Left ventricle myocardium inferior (tissue), 1 donor: ENCODE data around the gene CTNNA2. TPM values are rescaled to one million over a fixed set of nuclear protein-coding genes. Genes with fewer than 3 reads are reported as not detected.

ENCODE experiments used
- DNase-seq: peaks from one replicate; pipeline ENCODE4 v3.0.0-alpha.2; 2020
- H3K27ac ChIP-seq: fragments of 200-600 bp; replicated peaks from 2 replicates; pipeline ENCODE4 v1.8.0; 2021
- H3K27me3 ChIP-seq: fragments of 200-600 bp; 2 replicates; pipeline ENCODE4 v1.8.0; 2021; ENCODE audit warnings: low read depth
- H3K36me3 ChIP-seq: fragments of 200-600 bp; 2 replicates; pipeline ENCODE4 v1.8.0; 2021
- H3K4me1 ChIP-seq: fragments of 200-600 bp; 2 replicates; pipeline ENCODE4 v1.8.0; 2021
- H3K4me3 ChIP-seq: fragments of 200-600 bp; 2 replicates; pipeline ENCODE4 v1.8.0; 2021; ENCODE audit warnings: mild to moderate bottlenecking, moderate library complexity
- H3K9me3 ChIP-seq: fragments of 200-600 bp; replicated peaks from 2 replicates; pipeline ENCODE4 v1.8.0; 2021
- intact Hi-C: fragments of 100-400 bp; cut with micrococcal nuclease; formaldehyde crosslinking; loops from one replicate; pipeline ENCODE4 v1.11.0; 2022
- long read RNA-seq: library from polyadenylated mRNA; unstranded; transcript quantifications from one replicate; pipeline ENCODE4 v2.0.0, GENCODE V29; 2021
- total RNA-seq: library from RNA; stranded (reverse); fragmentation: NEBNext Ultra II Directional; extraction: Animal tissue kit (Norgen Biotek cat#: 25700); gene quantifications from one replicate; pipeline ENCODE4 v1.2.1, GENCODE V29; 2021
- TF ChIP-seq, protein P1 (sequence below): fragments of 200-600 bp; IDR thresholded peaks from 2 replicates; pipeline ENCODE4 v1.8.0; 2021; ENCODE audit warnings: antibody characterized with exemption, mild to moderate bottlenecking, borderline replicate concordance
- donor health status: DM: no; HTN: yes; CAD: no; lungs with severe emphysema.

The CTNNA2 gene
- total RNA-seq: not detected
- long read RNA-seq: 0 reads

DNA sequence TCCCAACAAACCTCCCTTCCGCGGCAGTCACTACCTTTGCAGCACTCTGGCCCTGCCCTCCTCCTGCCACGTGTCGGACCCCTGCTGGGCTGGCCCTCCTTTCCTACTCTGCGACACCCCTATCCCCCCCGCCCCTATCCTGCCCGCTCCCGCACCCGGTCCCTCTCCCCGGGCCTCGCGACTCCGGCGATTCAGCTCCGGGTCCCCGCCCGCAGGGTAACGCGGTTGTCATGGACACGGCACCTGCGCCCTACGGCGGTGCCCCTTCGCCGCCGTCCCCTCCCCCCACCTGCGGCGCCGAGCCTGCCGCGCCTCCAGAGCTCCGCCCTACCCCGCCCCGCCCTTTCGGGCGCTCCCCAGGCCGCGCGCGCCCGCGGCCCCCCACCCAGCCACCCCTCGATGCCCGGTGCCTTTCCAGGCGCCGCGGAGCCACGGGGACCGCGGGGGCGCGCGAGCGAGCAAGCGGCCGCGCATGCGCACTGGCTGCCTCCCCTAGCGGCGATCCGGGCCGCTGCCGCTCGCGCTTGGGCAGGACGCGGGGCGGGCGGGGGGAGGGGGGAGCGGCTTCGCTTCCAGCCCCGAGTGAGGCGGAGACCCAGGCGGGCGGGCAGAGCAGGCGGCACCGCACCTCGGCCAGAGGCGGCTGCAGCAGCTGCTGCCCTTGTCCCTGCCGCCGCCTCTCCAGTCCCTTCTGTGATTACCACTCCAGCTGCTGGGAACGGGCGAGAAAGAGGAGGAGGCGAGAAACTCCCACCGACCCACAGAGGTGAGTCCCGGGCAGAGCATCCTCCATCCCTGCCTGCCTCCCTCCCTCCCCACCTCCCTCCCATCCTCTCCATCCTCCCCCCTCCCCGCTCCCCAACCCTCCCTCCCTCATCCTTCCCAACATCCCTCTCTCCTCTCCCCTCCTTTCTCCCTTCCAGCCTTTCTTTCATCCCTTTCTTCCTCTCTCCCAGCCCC, at the start of gene CTNNA2:
Gene CTNNA2, plus strand, starts transcription at position 610 of the 960 bp plus-strand sequence.
- intact Hi-C loops: no loop called here
- no peak for DNase-seq

DNA sequence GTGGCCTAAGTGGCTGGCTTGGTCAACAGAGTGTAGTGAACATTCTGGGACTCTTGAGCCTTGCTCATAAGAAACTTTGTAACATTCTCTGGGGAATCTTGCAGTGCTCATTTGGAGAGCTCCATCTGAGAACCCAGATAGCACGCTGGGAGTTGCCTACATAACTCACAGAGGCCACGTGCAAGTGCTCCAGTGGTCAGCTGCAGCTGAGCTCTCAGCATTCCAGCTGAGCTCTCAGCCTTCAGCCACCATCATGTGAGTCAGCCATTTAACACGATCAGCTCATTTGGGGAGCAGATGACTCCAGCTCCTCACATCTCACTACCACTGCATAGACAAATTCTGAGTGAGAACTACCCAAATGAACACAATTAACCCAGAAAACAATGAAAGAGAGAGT, 25.5 kb upstream of the CTNNA2 start:
- TF ChIP-seq, protein P1, sequence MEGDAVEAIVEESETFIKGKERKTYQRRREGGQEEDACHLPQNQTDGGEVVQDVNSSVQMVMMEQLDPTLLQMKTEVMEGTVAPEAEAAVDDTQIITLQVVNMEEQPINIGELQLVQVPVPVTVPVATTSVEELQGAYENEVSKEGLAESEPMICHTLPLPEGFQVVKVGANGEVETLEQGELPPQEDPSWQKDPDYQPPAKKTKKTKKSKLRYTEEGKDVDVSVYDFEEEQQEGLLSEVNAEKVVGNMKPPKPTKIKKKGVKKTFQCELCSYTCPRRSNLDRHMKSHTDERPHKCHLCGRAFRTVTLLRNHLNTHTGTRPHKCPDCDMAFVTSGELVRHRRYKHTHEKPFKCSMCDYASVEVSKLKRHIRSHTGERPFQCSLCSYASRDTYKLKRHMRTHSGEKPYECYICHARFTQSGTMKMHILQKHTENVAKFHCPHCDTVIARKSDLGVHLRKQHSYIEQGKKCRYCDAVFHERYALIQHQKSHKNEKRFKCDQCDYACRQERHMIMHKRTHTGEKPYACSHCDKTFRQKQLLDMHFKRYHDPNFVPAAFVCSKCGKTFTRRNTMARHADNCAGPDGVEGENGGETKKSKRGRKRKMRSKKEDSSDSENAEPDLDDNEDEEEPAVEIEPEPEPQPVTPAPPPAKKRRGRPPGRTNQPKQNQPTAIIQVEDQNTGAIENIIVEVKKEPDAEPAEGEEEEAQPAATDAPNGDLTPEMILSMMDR: no peak
- Histone ChIP-seq H3K27ac (no peak overlapping the region), H3K9me3 (no peaks in the 10 kb centered on the region), H3K4me1 (no peaks in the 10 kb centered on the region), H3K4me3 (no peak overlapping the region), H3K36me3 (no peaks in the 10 kb centered on the region), H3K27me3 (no peaks in the 10 kb centered on the region)
- intact Hi-C loops: no loop called here
- no peak for DNase-seq

More for the DNA sequence above, at the start of gene CTNNA2:
- Histone ChIP-seq H3K4me3 (peak within 1 kb of the TSS; percentile 61), H3K4me1 (peaks cover 4% of the 10 kb centered on the region), H3K36me3 (no peaks in the 10 kb centered on the region), H3K27me3 (peaks cover 41% of the 10 kb centered on the region), H3K9me3 (no peaks in the 10 kb centered on the region), H3K27ac (no peak within 1 kb of the TSS)
- TF ChIP-seq, protein P1: peak; percentile 30

DNA sequence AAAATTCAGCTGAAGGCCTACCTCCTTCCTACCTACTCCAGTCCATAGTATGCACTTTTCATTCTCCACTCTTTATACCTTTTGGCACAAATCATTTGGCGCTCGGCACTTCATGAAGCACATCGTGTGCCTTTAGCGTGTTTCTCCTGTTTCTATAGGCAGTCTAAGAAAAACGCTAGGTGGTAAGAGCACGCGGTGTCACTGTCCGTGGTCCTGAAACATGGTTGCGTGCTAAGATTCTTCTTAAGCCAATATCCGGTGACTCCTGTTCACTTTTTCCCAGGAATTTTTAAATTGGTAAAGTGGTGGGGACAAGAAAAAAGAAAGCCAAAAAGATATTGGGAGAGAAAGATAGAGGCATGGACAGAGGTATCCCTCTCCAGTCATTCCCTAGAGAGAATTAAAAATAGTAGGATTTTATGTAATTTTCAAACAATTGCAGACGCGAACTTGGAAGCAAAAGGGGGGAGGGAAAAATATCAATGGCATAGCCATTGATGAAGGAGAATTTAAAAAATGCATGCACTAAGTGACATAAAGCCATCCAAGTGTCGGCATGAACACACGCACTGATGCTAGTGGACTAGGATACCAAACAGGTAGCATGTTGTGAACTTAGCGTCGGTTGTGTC, 1.4 kb upstream of the CTNNA2 start:
- H3K27me3 ChIP-seq: peaks cover 41% of the 10 kb centered on the region
- no peaks in the 10 kb centered on the region for H3K36me3 ChIP-seq
- peaks cover 4% of the 10 kb centered on the region for H3K4me1 ChIP-seq
- H3K9me3 ChIP-seq: no peaks in the 10 kb centered on the region
- intact Hi-C loops: no loop called here
- H3K4me3 ChIP-seq: no peak overlapping the region
- DNase-seq: no peak
- no peak overlapping the region for H3K27ac ChIP-seq
- TF ChIP-seq, protein P1: no peak

DNA sequence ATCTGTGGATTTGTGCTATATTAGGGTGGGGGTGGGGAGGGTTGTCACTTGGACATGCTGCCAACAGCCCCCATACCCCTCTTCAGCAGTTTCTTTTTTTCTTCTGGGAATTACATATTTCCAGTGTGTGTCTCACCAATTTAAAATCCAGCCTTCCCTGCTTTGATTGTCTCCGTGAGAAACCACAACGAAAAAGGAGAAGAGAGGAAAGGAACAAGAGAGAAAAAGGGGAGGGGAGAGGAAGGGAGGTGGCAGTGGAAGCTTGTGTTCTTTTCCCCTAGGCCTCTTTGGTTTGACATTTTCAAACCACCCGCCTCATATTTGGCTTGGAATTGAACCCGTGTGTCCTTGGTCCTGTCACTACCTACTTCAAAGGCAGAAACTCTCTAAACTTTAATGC, 860 bp downstream of the CTNNA2 start:
- TF ChIP-seq, protein P1: no peak
- Histone ChIP-seq H3K36me3 (no peaks in the 10 kb centered on the region), H3K4me3 (no peak overlapping the region), H3K4me1 (peaks cover 4% of the 10 kb centered on the region), H3K9me3 (no peaks in the 10 kb centered on the region), H3K27me3 (peaks cover 41% of the 10 kb centered on the region), H3K27ac (no peak overlapping the region)
- DNase-seq: no peak
- intact Hi-C loops: no loop called here

DNA sequence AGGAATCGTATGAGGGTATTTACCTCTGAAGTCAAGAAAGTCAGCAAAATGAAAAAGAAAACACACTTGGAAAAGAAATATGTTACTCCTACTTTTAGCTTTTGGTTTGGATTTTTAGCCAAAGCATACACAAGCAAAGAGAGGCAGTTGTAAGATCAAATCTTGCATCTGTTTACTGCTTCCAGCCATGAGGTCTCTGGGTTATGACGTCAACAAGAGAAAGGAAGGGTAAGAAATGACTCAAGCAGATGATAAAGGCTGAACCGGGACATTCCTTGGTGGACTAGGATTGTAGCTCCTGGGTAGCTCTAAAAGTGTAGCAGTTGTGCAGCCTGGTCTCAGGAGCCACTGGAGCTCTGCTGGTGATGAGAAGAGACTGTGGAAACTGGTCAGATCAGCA, 16.8 kb downstream of the CTNNA2 start:
- Histone ChIP-seq H3K9me3 (no peaks in the 10 kb centered on the region), H3K4me1 (no peaks in the 10 kb centered on the region), H3K27me3 (no peaks in the 10 kb centered on the region), H3K36me3 (no peaks in the 10 kb centered on the region), H3K4me3 (no peak overlapping the region), H3K27ac (no peak overlapping the region)
- intact Hi-C loops: no loop called here
- no peak for DNase-seq
- TF ChIP-seq, protein P1: no peak
